GM12878 (cell line): ENCODE data around the gene ANGPTL4. TPM values are rescaled to one million over a fixed set of nuclear protein-coding genes. Genes with fewer than 3 reads are reported as not detected.

ENCODE experiments used
- ATAC-seq: fragments of 200-7000 bp; cut with Tn5 transposase; 3 replicates; pipeline ENCODE4 v1.9.1; 2020; ENCODE audit warnings: mild to moderate bottlenecking, moderate library complexity
- BruUV-seq: library from RNA; stranded (reverse); fragments of 400-500 nt; replicated peaks from 2 replicates; lab custom pipeline; 2021; lab: Mats Ljungman, UMichigan
- CTCF ChIA-PET: fragments of 300-600 bp; sonication (Branson Sonifier 250); formaldehyde crosslinking; extraction: SDS; loops from one replicate; lab custom pipeline; 2021; ENCODE audit warnings: inconsistent platforms; lab: Yijun Ruan, JAX
- POLR2A ChIA-PET: fragments of 350-600 bp; formaldehyde crosslinking; extraction: SDS; loops from one replicate; lab custom pipeline; 2021; ENCODE audit warnings: inconsistent platforms; lab: Charles Lee
- RAD21 ChIA-PET: fragments of 300-600 bp; sonication (Branson Sonifier 250); formaldehyde crosslinking; loops from one replicate; lab custom pipeline; 2023; ENCODE audit warnings: antibody characterized with exemption; ENCODE audit not compliant: unreplicated experiment; lab: Charles Lee
- SMC1A ChIA-PET: fragments of 300-600 bp; sonication (Branson Sonifier 250); formaldehyde crosslinking; loops from one replicate; lab custom pipeline; 2023; ENCODE audit not compliant: unreplicated experiment, uncharacterized antibody; lab: Charles Lee
- DNase-seq: peaks from one replicate; pipeline ENCODE4 v3.0.0-alpha.2; 2011; ENCODE audit warnings: low read depth, low spot score
- FAIRE-seq: peaks from 3 replicates; lab custom pipeline; 2011; peaks lifted over from hg19 to GRCh38; lab: Jason Lieb, UNC
- H2AFZ ChIP-seq: 2 replicates; pipeline ENCODE4 v1.6.0; 2011; ENCODE audit warnings: low read depth, low read length, control low read depth; ENCODE audit not compliant: control insufficient read depth
- H3K27ac ChIP-seq: 2 replicates; pipeline ENCODE4 v1.5.1; 2011; ENCODE audit warnings: control low read depth; ENCODE audit not compliant: control insufficient read depth, insufficient read depth
- H3K27me3 ChIP-seq, 2 experiments: replicated peaks in 1 of 2; 2 replicates each; pipeline versions ENCODE4 v1.6.0 to v1.6.1; 2011; ENCODE audit warnings: low read length in 1 of 2; ENCODE audit not compliant: control insufficient read depth in 2 of 2, insufficient read depth in 2 of 2
- H3K36me3 ChIP-seq, 2 experiments: 2 replicates each; pipeline ENCODE4 v1.5.1; 2011; ENCODE audit warnings: low read length in 1 of 2; ENCODE audit not compliant: control insufficient read depth in 2 of 2, insufficient read depth in 2 of 2
- H3K4me1 ChIP-seq: 2 replicates; pipeline ENCODE4 v1.6.1; 2011; ENCODE audit warnings: mild to moderate bottlenecking, low read length, moderate library complexity, mixed read lengths; ENCODE audit not compliant: control insufficient read depth, insufficient read depth
- H3K4me2 ChIP-seq: 2 replicates; pipeline ENCODE4 v1.6.0; 2011; ENCODE audit warnings: control low read depth; ENCODE audit not compliant: control insufficient read depth, insufficient read depth
- H3K4me3 ChIP-seq: fragments of 200-600 bp; sonication (generic); 2 replicates; pipeline ENCODE4 v1.5.1; 2016
- H3K79me2 ChIP-seq: 2 replicates; pipeline ENCODE4 v1.6.0; 2011; ENCODE audit warnings: low read length; ENCODE audit not compliant: control insufficient read depth, insufficient read depth
- H3K9ac ChIP-seq: 2 replicates; pipeline ENCODE4 v1.8.0; 2011; ENCODE audit warnings: low read length, control low read depth, mixed read lengths; ENCODE audit not compliant: control insufficient read depth, insufficient read depth
- H3K9me3 ChIP-seq: replicated peaks from 3 replicates; pipeline ENCODE4 v1.5.1; 2011; ENCODE audit warnings: mild to moderate bottlenecking, low read length; ENCODE audit not compliant: control insufficient read depth, insufficient read depth
- H4K20me1 ChIP-seq: 2 replicates; pipeline ENCODE4 v1.6.0; 2011; ENCODE audit not compliant: control insufficient read depth, insufficient read depth
- BACH1 ChIP-seq: fragments of 450-650 bp; IDR thresholded peaks from 2 replicates; pipeline ENCODE4 v1.6.1; 2017; ENCODE audit warnings: mild to moderate bottlenecking, borderline replicate concordance
- BCL11A ChIP-seq: IDR thresholded peaks from 2 replicates; pipeline ENCODE4 v1.6.1; 2011; ENCODE audit warnings: low read depth, low read length
- CBX3 ChIP-seq: fragments of 200-600 bp; sonication (generic); IDR thresholded peaks from 2 replicates; pipeline ENCODE4 v1.6.1; 2016; ENCODE audit warnings: low read depth, borderline replicate concordance
- FOXM1 ChIP-seq: IDR thresholded peaks from 2 replicates; pipeline ENCODE4 v1.6.1; 2012; ENCODE audit warnings: low read depth, mild to moderate bottlenecking, inconsistent platforms, low read length, moderate library complexity
- KAT2A ChIP-seq: conservative IDR thresholded peaks from 2 replicates; pipeline ENCODE4 v1.6.1; 2011; ENCODE audit warnings: low read depth, low read length; ENCODE audit not compliant: control insufficient read depth
- NR2F1 ChIP-seq: fragments of 450-650 bp; conservative IDR thresholded peaks from 2 replicates; pipeline ENCODE4 v1.6.1; 2017; ENCODE audit warnings: mild to moderate bottlenecking
- NRF1 ChIP-seq: conservative IDR thresholded peaks from 2 replicates; pipeline ENCODE4 v1.6.1; 2011; ENCODE audit warnings: mild to moderate bottlenecking, low read depth, low read length, improper control_type of control experiment
- RAD21 ChIP-seq: IDR thresholded peaks from 2 replicates; pipeline ENCODE4 v1.6.1; 2011; ENCODE audit warnings: mild to moderate bottlenecking, low read depth, low read length, moderate library complexity; ENCODE audit not compliant: insufficient read depth
- TARDBP ChIP-seq: IDR thresholded peaks from 2 replicates; pipeline ENCODE4 v1.6.1; 2016; ENCODE audit warnings: borderline replicate concordance
- WGBS: methylation state at CpG from one replicate; pipeline ENCODE4 v1.1.6; 2016; ENCODE audit warnings: low lambda C conversion rate; ENCODE audit not compliant: insufficient replicate concordance, insufficient coverage; ENCODE audit errors: missing lambda C conversion rate; 5-methylcytosine and 5-hydroxymethylcytosine counted together
- in situ Hi-C: fragments of 300-500 bp; cut with MboI; formaldehyde crosslinking; loops from 9 replicates; pipeline ENCODE4 v1.14.3; 2018; ENCODE audit warnings: mixed read lengths
- intact Hi-C: fragments of 100-400 bp; cut with micrococcal nuclease; formaldehyde crosslinking; loops from one replicate; pipeline ENCODE4 v1.14.2; 2022; ENCODE audit not compliant: unreplicated experiment
- polyA plus RNA-seq, 11 experiments: library from polyadenylated mRNA; depleted of rRNA in 4 of 11; unstranded in 6 of 11; stranded (reverse) in 5 of 11; fragments of >200 nt; fragmentation: Nextera tagmentation in 4 of 11; fragmentation: Illumina TruSeq in 1 of 11; extraction: Ambion mirVana in 4 of 11; extraction: Trizol in 1 of 11; gene quantifications; 1 replicate in 1 of 11; 2 replicates in 10 of 11; pipeline versions ENCODE4 v1.2.1 to v1.2.3, GENCODE V29; 2011 to 2016; ENCODE audit warnings: inconsistent platforms in 2 of 11, missing spikeins in 2 of 11, low read depth in 1 of 11
- total RNA-seq, 4 experiments: library from RNA; depleted of rRNA in 3 of 4; stranded (reverse); fragments of >200 nt in 3 of 4; fragmentation: Illumina TruSeq in 1 of 4; extraction: Trizol in 1 of 4; gene quantifications; 2 replicates each; pipeline versions ENCODE4 v1.2.1 to v1.2.3, GENCODE V29; 2013 to 2021

The ANGPTL4 gene
- total and polyA plus RNA-seq, 10 of the 15 experiments (the other 5 are each of a cell fraction or from before 2014, with no cell fraction given) = 0.45 TPM; not detected in 9

GRCh38 chr19:8355631-8356402, 8.1 kb upstream of the ANGPTL4 start:
- BruUV-seq = no TSS peak
- H2AFZ ChIP-seq = no peak overlapping the region
- DNase-seq (no peak), ATAC-seq (peak; percentile 35; the same call in 2 of the 3 replicates), FAIRE-seq (no peak)
- H3K9me3 ChIP-seq = no peaks in the 10 kb centered on the region; the same call in 2 of the 3 replicates
- no peak overlapping the region for H3K4me2 ChIP-seq
- no peaks in the 10 kb centered on the region for H3K36me3 ChIP-seq
- H3K9ac ChIP-seq = no peak overlapping the region
- 36% methylated on average over 6 of the region's 6 CpGs for WGBS
- H3K4me1 ChIP-seq = no peaks in the 10 kb centered on the region
- RAD21 ChIA-PET = interaction anchor here (0.8 to 2.0 kb wide), 2 partner anchors 57 to 224 kb away, joined by 3 to 6 read pairs; partner anchors contain the start of gene MARCHF2
- intact Hi-C loops = no loop called here
- no peak overlapping the region for H3K4me3 ChIP-seq
- TF ChIP-seq BCL11A (no peak), BACH1 (no peak), NR2F1 (0 out of 2 replicates have a peak, but pooled peaks have one; percentile 22)
- H4K20me1 ChIP-seq = no peaks in the 10 kb centered on the region
- CTCF ChIA-PET = interaction anchor here (1.2 to 4.1 kb wide), 7 partner anchors 17 to 226 kb away, joined by 3 to 29 read pairs (median 3); partner anchors contain the start of gene MYO1F
- in situ Hi-C loops = no loop called here
- H3K27me3 ChIP-seq = no peaks in the 10 kb centered on the region
- H3K79me2 ChIP-seq = no peaks in the 10 kb centered on the region
- SMC1A ChIA-PET = interaction anchor here (0.6 to 1.3 kb wide), 4 partner anchors 26 to 302 kb away, joined by 3 read pairs; no protein-coding TSS in a partner anchor
- POLR2A ChIA-PET = interaction anchor here (0.8 kb wide), 1 partner anchor 34 kb away, joined by 3 read pairs; the partner anchor contains the start of gene RAB11B
- H3K27ac ChIP-seq = no peak overlapping the region

DNA sequence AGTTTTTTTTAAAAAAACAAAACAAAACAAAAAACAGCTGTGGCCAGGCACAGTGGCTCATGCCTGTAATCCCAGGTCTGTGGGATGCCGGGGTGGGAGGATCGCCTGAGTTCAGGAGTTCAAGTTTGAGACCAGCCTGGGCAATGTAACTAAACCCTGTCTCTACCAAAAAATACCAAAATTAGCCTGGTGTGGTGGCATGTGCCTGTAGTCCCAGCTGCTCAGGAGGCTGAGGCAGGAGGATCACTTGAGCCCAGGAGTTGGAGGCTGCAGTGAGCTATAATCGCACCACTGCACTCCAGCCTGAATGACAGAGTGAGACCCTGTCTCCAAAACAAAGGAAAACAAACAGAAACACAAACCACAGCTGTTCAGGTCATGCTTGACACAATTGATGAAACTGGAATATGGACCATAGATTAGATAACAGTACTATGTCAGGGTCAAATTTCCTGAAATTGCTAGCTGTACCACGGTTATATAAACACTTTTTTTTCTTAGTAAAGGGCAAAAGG, 6.9 kb upstream of the ANGPTL4 start:
- ChIA-PET SMC1A (interaction anchor here (0.6 to 1.3 kb wide), 3 partner anchors 25 to 1114 kb away, joined by 3 read pairs; no protein-coding TSS in a partner anchor), POLR2A (interaction anchor here (0.7 kb wide), 1 partner anchor 44 kb away, joined by 5 read pairs; no protein-coding TSS in a partner anchor), CTCF (interaction anchor here (1.5 kb wide), 1 partner anchor 221 kb away, joined by 3 read pairs; no protein-coding TSS in a partner anchor), RAD21 (interaction anchor here (0.8 kb wide), 1 partner anchor 9 kb away, joined by 3 read pairs; no protein-coding TSS in a partner anchor)
- FAIRE-seq (no peak), ATAC-seq (no peak), DNase-seq (no peak)
- no peak for TF ChIP-seq TARDBP
- TF ChIP-seq KAT2A = no peak
- TF ChIP-seq NR2F1 = no peak
- TF ChIP-seq NRF1 = no peak
- no peak for TF ChIP-seq RAD21
- TF ChIP-seq FOXM1 = no peak
- TF ChIP-seq CBX3 = no peak
- TF ChIP-seq BACH1 = no peak
- Histone ChIP-seq H2AFZ (no peak overlapping the region), H3K27me3 (no peaks in the 10 kb centered on the region; a peak in 1 of 4 replicates), H3K9me3 (no peaks in the 10 kb centered on the region; the same call in 2 of the 3 replicates), H3K4me3 (no peak overlapping the region), H3K79me2 (no peaks in the 10 kb centered on the region), H3K9ac (no peak overlapping the region), H3K4me2 (no peak overlapping the region), H3K4me1 (no peaks in the 10 kb centered on the region), H3K36me3 (no peaks in the 10 kb centered on the region), H3K27ac (no peak overlapping the region), H4K20me1 (no peaks in the 10 kb centered on the region)
- WGBS = 71% methylated on average over 4 of the region's 4 CpGs
- BruUV-seq = no TSS peak
- intact Hi-C loops (no loop called here), in situ Hi-C loops (no loop called here)
